ENCODE results near the gene STK24.
"Not testable (repeated sequence)": the region's sequence is repeated elsewhere in the genome, so short reads cannot be mapped to it uniquely, and the experiment has no call there.

GRCh38 chr13:98589516-98589915 lies 12.6 kb upstream of the STK24 start:
- TF ChIP-seq CTCF (IDR thresholded peaks at IDR 0.05); ZFX (IDR thresholded peaks at IDR 0.05; ENCODE audit: borderline replicate concordance): not testable (repeated sequence)
